ENCODE data around the gene AGAP9. TPM values are rescaled to one million over a fixed set of nuclear protein-coding genes. Genes with fewer than 3 reads are reported as not detected.

Gene AGAP9
- total RNA-seq (2022; extraction: Qiagen RNA extraction; ENCODE audit: low read depth), result 7.7 to 11.5 TPM (median 9.2 TPM) in 5 replicates

DNA sequence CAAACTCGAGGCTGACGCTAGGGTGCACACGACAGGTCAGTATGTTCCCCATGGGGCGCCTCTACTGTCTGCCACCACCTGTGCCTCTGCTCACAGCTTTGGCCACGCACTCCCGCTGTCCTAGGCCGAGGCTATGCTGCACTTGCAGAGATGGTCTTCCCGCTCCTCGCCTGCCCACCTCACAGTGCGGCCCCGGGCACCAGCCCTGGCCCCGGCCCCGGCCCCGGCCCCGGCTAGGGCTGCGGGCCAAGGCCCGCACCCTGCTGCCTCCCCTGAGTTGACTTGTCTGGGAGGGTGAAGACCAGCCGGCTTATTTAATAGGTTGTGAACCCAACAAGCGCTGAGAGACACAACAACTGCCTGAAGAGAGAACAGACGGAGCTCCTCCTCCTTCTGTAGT is at the start of gene AGAP9:
TSS of gene AGAP9 (minus strand) at position 164 of the 400 bp plus-strand sequence. CDS start at position 52, 112 bp downstream.

DNA sequence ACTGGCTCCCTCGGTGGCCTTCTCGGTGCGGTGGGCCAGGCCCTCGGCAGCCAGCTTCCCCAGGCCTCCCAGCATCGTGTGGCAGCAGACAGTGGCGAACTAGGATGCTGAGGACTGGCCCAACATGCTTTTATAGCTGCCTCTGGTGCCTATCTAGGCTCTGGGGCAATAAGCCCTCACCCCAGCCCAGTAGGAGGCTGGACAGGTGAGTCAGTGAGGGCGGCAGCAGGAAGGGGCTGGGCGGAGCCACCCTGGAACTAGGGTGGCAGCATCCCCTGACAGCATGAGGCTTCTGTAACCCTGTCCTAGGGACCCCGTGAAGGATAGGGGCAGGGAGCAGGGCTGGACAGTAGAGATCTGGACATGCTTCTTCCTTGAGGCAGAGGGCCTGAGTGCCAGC is 31.8 kb downstream of the AGAP9 start, which contains the start of gene FAM25G:
TSS of gene FAM25G (minus strand) at position 101 of the 400 bp plus-strand sequence. CDS start at position 75, 26 bp downstream.

DNA sequence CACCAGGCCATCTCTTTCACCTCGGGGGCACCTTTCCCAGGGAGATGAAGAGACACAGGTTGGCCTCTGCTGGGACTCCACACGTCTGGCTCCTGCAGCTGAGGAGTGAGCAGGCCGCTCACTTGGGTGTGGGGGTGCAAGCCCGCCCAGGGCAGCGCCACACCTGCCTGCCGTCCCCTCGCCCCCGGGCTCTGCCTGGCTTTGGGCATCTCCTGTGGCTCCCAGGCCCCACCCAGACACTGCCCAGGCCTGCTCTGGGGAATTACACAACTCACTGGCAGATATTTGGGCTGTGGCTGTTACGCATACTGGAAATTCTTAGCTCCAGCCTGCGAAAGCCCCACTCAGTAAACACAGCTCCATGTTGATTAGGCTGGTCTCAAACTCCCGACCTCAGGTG is 39.5 kb downstream of the AGAP9 start, which contains the start of gene ANXA8:
TSS of gene ANXA8 (minus strand) at position 193 of the 400 bp plus-strand sequence. CDS start at position 11, 182 bp downstream.

Other genes with a start within 250 kb of the AGAP9 start
- gene GDF10, start 223.4 kb downstream of the AGAP9 start, total RNA-seq (2022; extraction: Qiagen RNA extraction; ENCODE audit: low read depth), result 0.06 to 0.17 TPM (median 0.13 TPM) in 5 replicates
- gene GDF2, start 201.2 kb downstream of the AGAP9 start, total RNA-seq (2022; extraction: Qiagen RNA extraction; ENCODE audit: low read depth), result not detected in 5 replicates
- gene RBP3, start 175.3 kb downstream of the AGAP9 start, total RNA-seq (2022; extraction: Qiagen RNA extraction; ENCODE audit: low read depth), result not detected in 5 replicates
- gene ZNF488, start 139.3 kb downstream of the AGAP9 start, total RNA-seq (2022; extraction: Qiagen RNA extraction; ENCODE audit: low read depth), result 9.1 to 13.4 TPM (median 13.1 TPM) in 5 replicates
- 24.8 to 35.3 TPM (median 28.1 TPM) in 5 replicates for gene ANXA8, start 39.5 kb downstream of the AGAP9 start, total RNA-seq (2022; extraction: Qiagen RNA extraction; ENCODE audit: low read depth)
- gene FAM25G, start 31.9 kb downstream of the AGAP9 start, total RNA-seq (2022; extraction: Qiagen RNA extraction; ENCODE audit: low read depth), result 1.1 to 2.6 TPM (median 1.4 TPM) in 4 of 5 replicates, not detected in the other
- 2.6 to 4.2 TPM (median 3.0 TPM) in 5 replicates for gene SYT15B, start 240.0 kb upstream of the AGAP9 start, total RNA-seq (2022; extraction: Qiagen RNA extraction; ENCODE audit: low read depth)

Measured in A549 treated with CpdA at 1 μM for 4 hours (cell line).